Stomach (tissue), 4 donors: Measurements from ENCODE around the gene CLIC1.
A peak's percentile ranks its signal among the peaks of the same experiment; 100 is the strongest.

Experiments used
- CTCF ChIP-seq, 7 experiments: fragments of 450-650 bp in 4 of 7; fragments of 200-600 bp in 3 of 7; sonication (generic) in 3 of 7; IDR thresholded peaks; one replicate each; pipeline ENCODE4 v1.5.1; 2016 to 2019; ENCODE audit warnings: antibody characterized with exemption in 7 of 7, control low read depth in 2 of 7, mild to moderate bottlenecking in 1 of 7
- EP300 ChIP-seq: sonication (generic); formaldehyde crosslinking; IDR thresholded peaks from one replicate; pipeline ENCODE4 v1.6.1; 2017; ENCODE audit warnings: antibody characterized with exemption
- POLR2A ChIP-seq, 4 donors: fragments of 450-650 bp; IDR thresholded peaks; one replicate each; pipeline ENCODE4 v1.6.1; 2016; ENCODE audit warnings: antibody characterized with exemption in 4 of 4, control low read depth in 2 of 4, mild to moderate bottlenecking in 1 of 4, moderate library complexity in 1 of 4
- POLR2AphosphoS5 ChIP-seq, 3 donors: sonication (generic); formaldehyde crosslinking; IDR thresholded peaks; one replicate each; pipeline ENCODE4 v1.6.1; 2016; ENCODE audit warnings: antibody characterized with exemption in 3 of 3

- TF ChIP-seq CTCF (IDR thresholded peaks at IDR 0.05), result peak in 5 of 7 experiments; percentile 68 to 90 (median 87)
- TF ChIP-seq POLR2AphosphoS5 (IDR thresholded peaks at IDR 0.05), result peak in 1 of 3 donors; percentile 68
- no peak for TF ChIP-seq POLR2A (IDR thresholded peaks at IDR 0.05)
- no peak for TF ChIP-seq EP300
Observed at GRCh38 chr6:31769684-31770371, 33.5 kb upstream of the CLIC1 start.
